Urothelium cell line (cell line): Measurements from ENCODE around the gene TKTL2.
A peak's percentile ranks its signal among the peaks of the same experiment; 100 is the strongest.

Experiments
- DNase-seq: peaks from one replicate; pipeline ENCODE4 v3.0.0; 2011; ENCODE audit warnings: low spot score, mixed read lengths
- FAIRE-seq: peaks from 2 replicates; lab custom pipeline; 2011; peaks lifted over from hg19 to GRCh38; lab: Jason Lieb, UNC

TKTL2 gene

GRCh38 chr4:163473576-163473975 is at the start of gene TKTL2:
TKTL2 (minus strand) TSS chr4:163473754; CDS start chr4:163473734, 20 bp downstream.
- FAIRE-seq (no peak), DNase-seq (no peak)

- DNase-seq (no peak), FAIRE-seq (no peak)
These were observed 41.6 kb upstream of the TKTL2 start for GRCh38 chr4:163515198-163515597.

GRCh38 chr4:163505374-163505773 is 31.8 kb upstream of the TKTL2 start:
- DNase-seq (no peak), FAIRE-seq (no peak)

GRCh38 chr4:163500586-163500985 is 27.0 kb upstream of the TKTL2 start:
- FAIRE-seq (no peak), DNase-seq (no peak)

- DNase-seq (no peak), FAIRE-seq (no peak)
These were observed 22.3 kb upstream of the TKTL2 start for GRCh38 chr4:163495900-163496299.

GRCh38 chr4:163494360-163495241 is 21.0 kb upstream of the TKTL2 start, which contains the start of gene TMA16:
TMA16 (plus strand) TSS chr4:163494690; CDS start chr4:163494802, 112 bp downstream.
- FAIRE-seq (peak; percentile 5), DNase-seq (peak; percentile 89)

- DNase-seq (no peak), FAIRE-seq (no peak)
These were observed 20.2 kb upstream of the TKTL2 start for GRCh38 chr4:163493643-163494359.

GRCh38 chr4:163492951-163493504 is 19.5 kb upstream of the TKTL2 start:
- DNase-seq (no peak), FAIRE-seq (no peak)

GRCh38 chr4:163489929-163490328 is 16.4 kb upstream of the TKTL2 start:
- FAIRE-seq (no peak), DNase-seq (no peak)

- FAIRE-seq, result no peak
- DNase-seq, result no peak
These were observed 12.8 kb upstream of the TKTL2 start for GRCh38 chr4:163486321-163486720.

- DNase-seq (no peak), FAIRE-seq (no peak)
These were observed 12.0 kb upstream of the TKTL2 start for GRCh38 chr4:163485589-163485988.

- no peak for FAIRE-seq
These were observed 11.4 kb upstream of the TKTL2 start for GRCh38 chr4:163484906-163485305.

GRCh38 chr4:163482190-163482589 is 8.6 kb upstream of the TKTL2 start:
- FAIRE-seq (no peak), DNase-seq (no peak)

More at GRCh38 chr4:163484906-163485305, 11.4 kb upstream of the TKTL2 start:
- DNase-seq, result peak; percentile 20

GRCh38 chr4:163476761-163477438 is 3.3 kb upstream of the TKTL2 start:
- FAIRE-seq (no peak), DNase-seq (no peak)

- FAIRE-seq (no peak), DNase-seq (no peak)
These were observed 473 bp upstream of the TKTL2 start for GRCh38 chr4:163474027-163474426.

GRCh38 chr4:163473130-163473529 is 424 bp downstream of the TKTL2 start:
- DNase-seq, result no peak
- no peak for FAIRE-seq

- FAIRE-seq, result no peak
- no peak for DNase-seq
These were observed 3.2 kb downstream of the TKTL2 start for GRCh38 chr4:163470391-163470790.

- no peak for FAIRE-seq
- no peak for DNase-seq
These were observed 6.3 kb downstream of the TKTL2 start for GRCh38 chr4:163467082-163467770.

- FAIRE-seq (no peak), DNase-seq (no peak)
These were observed 11.0 kb downstream of the TKTL2 start for GRCh38 chr4:163462556-163462955.

GRCh38 chr4:163448540-163449203 is 24.9 kb downstream of the TKTL2 start:
- peak; percentile 7 for DNase-seq
- no peak for FAIRE-seq
